ENCODE results near the gene DPM3.

The DPM3 gene

GRCh38 chr1:155179112-155180031 lies 39.0 kb upstream of the DPM3 start:
- Histone ChIP-seq H3K27ac (replicated peaks) (no peak overlapping the region), H3K27me3 (ENCODE audit: insufficient read depth, poor library complexity, severe bottlenecking) (no peaks in the 10 kb centered on the region), H3K4me3 (replicated peaks; ENCODE audit: insufficient read depth, low read length) (no peak overlapping the region)
- no peak for DNase-seq (ENCODE audit: low read depth in 1 of 2, low spot score in 1 of 2)
- TF ChIP-seq GABPA (IDR thresholded peaks at IDR 0.05; ENCODE audit: low read depth) (no peak), REST (IDR thresholded peaks at IDR 0.05; ENCODE audit: insufficient replicate concordance, low read depth) (no peak), POLR2AphosphoS5 (IDR thresholded peaks at IDR 0.05; ENCODE audit: low read depth) (no peak), SPI1 (IDR thresholded peaks at IDR 0.05; ENCODE audit: borderline replicate concordance, low read depth) (peak; percentile 27; the same call in 1 of the 2 replicates), CTCF (IDR thresholded peaks at IDR 0.05; ENCODE audit: insufficient read depth, low read length) (no peak)

GRCh38 chr1:155178441-155179111 lies 38.2 kb upstream of the DPM3 start:
- DNase-seq (ENCODE audit: low read depth in 1 of 2, low spot score in 1 of 2) = no peak
- no peak overlapping the region for H3K27ac ChIP-seq (replicated peaks)
- peak overlapping the region; percentile 12; the same call in 1 of the 2 replicates for H3K4me3 ChIP-seq (replicated peaks; ENCODE audit: insufficient read depth, low read length)
- no peak for TF ChIP-seq SPI1 (IDR thresholded peaks at IDR 0.05; ENCODE audit: borderline replicate concordance, low read depth)
- TF ChIP-seq CTCF (IDR thresholded peaks at IDR 0.05; ENCODE audit: insufficient read depth, low read length) = no peak
- no peak for TF ChIP-seq GABPA (IDR thresholded peaks at IDR 0.05; ENCODE audit: low read depth)
- no peak for TF ChIP-seq POLR2AphosphoS5 (IDR thresholded peaks at IDR 0.05; ENCODE audit: low read depth)
- no peak for TF ChIP-seq REST (IDR thresholded peaks at IDR 0.05; ENCODE audit: insufficient replicate concordance, low read depth)
- no peaks in the 10 kb centered on the region for H3K27me3 ChIP-seq (ENCODE audit: insufficient read depth, poor library complexity, severe bottlenecking)

GRCh38 chr1:155177918-155178281 lies 37.6 kb upstream of the DPM3 start:
- TF ChIP-seq SPI1 (IDR thresholded peaks at IDR 0.05; ENCODE audit: borderline replicate concordance, low read depth) (no peak), GABPA (IDR thresholded peaks at IDR 0.05; ENCODE audit: low read depth) (no peak), POLR2AphosphoS5 (IDR thresholded peaks at IDR 0.05; ENCODE audit: low read depth) (no peak), CTCF (IDR thresholded peaks at IDR 0.05; ENCODE audit: insufficient read depth, low read length) (no peak), REST (IDR thresholded peaks at IDR 0.05; ENCODE audit: insufficient replicate concordance, low read depth) (no peak)
- Histone ChIP-seq H3K27ac (replicated peaks) (no peak overlapping the region), H3K4me3 (replicated peaks; ENCODE audit: insufficient read depth, low read length) (no peak overlapping the region), H3K27me3 (ENCODE audit: insufficient read depth, poor library complexity, severe bottlenecking) (no peaks in the 10 kb centered on the region)
- no peak for DNase-seq (ENCODE audit: low read depth in 1 of 2, low spot score in 1 of 2)
